Cerebellar cortex (tissue), 1 donor: ENCODE data around the gene FAM187B.
A peak's percentile ranks its signal among the peaks of the same experiment; 100 is the strongest.

Experiments
- DNase-seq: peaks from one replicate; pipeline ENCODE4 v3.0.0-alpha.2; 2015; ENCODE audit warnings: low spot score

Gene FAM187B

GRCh38 chr19:35228177-35228930 lies at the start of gene FAM187B:
FAM187B (minus strand) TSS chr19:35228739; CDS start chr19:35228680, 59 bp downstream.
- no peak for DNase-seq

- no peak for DNase-seq
Measured at GRCh38 chr19:35276706-35277281, 48.3 kb upstream of the FAM187B start.

GRCh38 chr19:35274323-35274722 lies 45.8 kb upstream of the FAM187B start:
- no peak for DNase-seq

GRCh38 chr19:35273686-35274259 lies 45.2 kb upstream of the FAM187B start:
- no peak for DNase-seq

GRCh38 chr19:35272954-35273649 lies 44.6 kb upstream of the FAM187B start:
- peak; percentile 27 for DNase-seq

GRCh38 chr19:35272122-35272719 lies 43.7 kb upstream of the FAM187B start:
- DNase-seq = no peak

- no peak for DNase-seq
Measured at GRCh38 chr19:35271546-35271945, 43.0 kb upstream of the FAM187B start.

GRCh38 chr19:35270381-35270811 lies 41.9 kb upstream of the FAM187B start:
- DNase-seq = no peak

- peak; percentile 76 for DNase-seq
Measured at GRCh38 chr19:35269438-35270117, 41.0 kb upstream of the FAM187B start.

- peak; percentile 65 for DNase-seq
Measured at GRCh38 chr19:35268536-35269437, 40.2 kb upstream of the FAM187B start, which contains the start of gene USF2. USF2 (plus strand) TSS chr19:35268962; CDS start chr19:35269102, 140 bp downstream.

- peak; percentile 44 for DNase-seq
Measured at GRCh38 chr19:35267818-35268535, 39.4 kb upstream of the FAM187B start.

GRCh38 chr19:35267353-35267817 lies 38.8 kb upstream of the FAM187B start:
- peak; percentile 27 for DNase-seq

- DNase-seq = no peak
Measured at GRCh38 chr19:35266520-35267352, 38.2 kb upstream of the FAM187B start.

GRCh38 chr19:35265900-35266519 lies 37.5 kb upstream of the FAM187B start:
- no peak for DNase-seq

- DNase-seq = no peak
Measured at GRCh38 chr19:35265126-35265899, 36.8 kb upstream of the FAM187B start.

GRCh38 chr19:35264268-35265125 lies 36.0 kb upstream of the FAM187B start:
- peak; percentile 26 for DNase-seq
